ENCODE measurements around the gene ARMCX4.

DNA sequence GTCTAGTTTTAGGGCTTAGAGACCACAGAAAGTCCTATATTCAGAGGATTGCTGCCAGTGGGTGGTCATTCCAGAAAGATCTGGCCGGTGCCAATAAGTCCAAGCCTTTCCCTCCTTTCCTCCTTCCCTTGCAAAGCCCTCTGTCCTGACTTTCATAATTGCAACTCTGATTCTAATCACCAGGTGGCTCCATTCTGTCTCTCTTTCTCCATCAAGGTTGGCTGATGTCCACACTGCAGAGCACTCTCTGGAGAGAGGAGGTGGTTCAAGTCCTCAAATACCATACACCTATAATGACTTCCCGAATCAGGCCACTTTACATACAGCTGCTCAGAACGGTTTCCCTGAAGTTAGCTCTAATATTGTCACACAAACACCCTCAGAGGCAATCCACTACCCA lies 22.4 kb upstream of the ARMCX4 start:
- TF ChIP-seq, protein P1, sequence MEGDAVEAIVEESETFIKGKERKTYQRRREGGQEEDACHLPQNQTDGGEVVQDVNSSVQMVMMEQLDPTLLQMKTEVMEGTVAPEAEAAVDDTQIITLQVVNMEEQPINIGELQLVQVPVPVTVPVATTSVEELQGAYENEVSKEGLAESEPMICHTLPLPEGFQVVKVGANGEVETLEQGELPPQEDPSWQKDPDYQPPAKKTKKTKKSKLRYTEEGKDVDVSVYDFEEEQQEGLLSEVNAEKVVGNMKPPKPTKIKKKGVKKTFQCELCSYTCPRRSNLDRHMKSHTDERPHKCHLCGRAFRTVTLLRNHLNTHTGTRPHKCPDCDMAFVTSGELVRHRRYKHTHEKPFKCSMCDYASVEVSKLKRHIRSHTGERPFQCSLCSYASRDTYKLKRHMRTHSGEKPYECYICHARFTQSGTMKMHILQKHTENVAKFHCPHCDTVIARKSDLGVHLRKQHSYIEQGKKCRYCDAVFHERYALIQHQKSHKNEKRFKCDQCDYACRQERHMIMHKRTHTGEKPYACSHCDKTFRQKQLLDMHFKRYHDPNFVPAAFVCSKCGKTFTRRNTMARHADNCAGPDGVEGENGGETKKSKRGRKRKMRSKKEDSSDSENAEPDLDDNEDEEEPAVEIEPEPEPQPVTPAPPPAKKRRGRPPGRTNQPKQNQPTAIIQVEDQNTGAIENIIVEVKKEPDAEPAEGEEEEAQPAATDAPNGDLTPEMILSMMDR (IDR thresholded peaks at IDR 0.05; ENCODE audit: poor library complexity): peak; percentile 12
- no peak for TF ChIP-seq EZH2 (IDR thresholded peaks at IDR 0.05; ENCODE audit: borderline replicate concordance)

All from hepatocyte (in vitro differentiated cells).